DOHH2 (cell line): ENCODE measurements around the gene NMB.

Experiments used
- CTCF ChIP-seq: fragments of 200-600 bp; sonication (generic); IDR thresholded peaks from one replicate; pipeline ENCODE4 v1.5.1; 2014; ENCODE audit warnings: antibody characterized with exemption, mild to moderate bottlenecking, low read depth, low read length; ENCODE audit not compliant: poor library complexity, severe bottlenecking
- EZH2phosphoT487 ChIP-seq: fragments of 200-600 bp; sonication (generic); IDR thresholded peaks from 2 replicates; pipeline ENCODE4 v1.6.1; 2017; ENCODE audit warnings: borderline replicate concordance, mild to moderate bottlenecking, antibody characterized with exemption, low read length, moderate library complexity, mixed read lengths

DNA sequence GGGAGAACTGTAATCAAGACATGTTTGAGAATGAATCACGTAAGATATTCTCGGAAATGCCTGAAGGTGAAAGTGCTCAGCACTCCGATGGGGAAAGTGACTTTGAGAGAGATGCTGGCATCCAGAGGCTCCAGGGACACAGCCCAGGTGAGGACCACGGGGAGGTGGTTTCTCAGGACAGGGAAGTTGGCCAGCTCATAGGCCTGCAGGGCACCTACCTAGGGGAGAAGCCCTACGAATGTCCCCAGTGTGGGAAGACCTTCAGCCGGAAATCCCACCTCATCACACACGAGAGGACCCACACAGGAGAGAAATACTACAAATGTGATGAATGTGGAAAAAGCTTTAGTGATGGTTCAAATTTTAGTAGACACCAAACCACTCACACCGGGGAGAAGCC is 37.4 kb downstream of the NMB start:
- TF ChIP-seq CTCF (no peak), EZH2phosphoT487 (no peak)
